GM12878 (cell line): ENCODE measurements around the gene SHROOM3. TPM values are rescaled to one million over a fixed set of nuclear protein-coding genes. Genes with fewer than 3 reads are reported as not detected.

Source experiments
- BCLAF1 ChIP-seq: fragments of 450-650 bp; IDR thresholded peaks from 2 replicates; pipeline ENCODE4 v1.6.1; 2017; ENCODE audit warnings: antibody characterized with exemption, mild to moderate bottlenecking, moderate library complexity
- HDGF ChIP-seq: fragments of 450-650 bp; IDR thresholded peaks from 2 replicates; pipeline ENCODE4 v1.6.1; 2016; ENCODE audit warnings: antibody characterized with exemption
- MYB ChIP-seq: fragments of 150-350 bp; IDR thresholded peaks from 2 replicates; pipeline ENCODE4 v1.6.1; 2014; ENCODE audit warnings: mild to moderate bottlenecking, low read depth, low read length, borderline replicate concordance
- NR2C2 ChIP-seq: IDR thresholded peaks from 2 replicates; pipeline ENCODE4 v1.6.1; 2011; ENCODE audit warnings: borderline replicate concordance, low read depth; ENCODE audit not compliant: control insufficient read depth, insufficient read length
- ZSCAN29 ChIP-seq: fragments of 450-650 bp; IDR thresholded peaks from 2 replicates; pipeline ENCODE4 v1.6.1; 2017; ENCODE audit warnings: mild to moderate bottlenecking, moderate library complexity
- polyA plus RNA-seq, 11 experiments: library from polyadenylated mRNA; depleted of rRNA in 4 of 11; unstranded in 6 of 11; stranded (reverse) in 5 of 11; fragments of >200 nt; fragmentation: Nextera tagmentation in 4 of 11; fragmentation: Illumina TruSeq in 1 of 11; extraction: Ambion mirVana in 4 of 11; extraction: Trizol in 1 of 11; gene quantifications; 1 replicate in 1 of 11; 2 replicates in 10 of 11; pipeline versions ENCODE4 v1.2.1 to v1.2.3, GENCODE V29; 2011 to 2016; ENCODE audit warnings: inconsistent platforms in 2 of 11, missing spikeins in 2 of 11, low read depth in 1 of 11
- total RNA-seq, 4 experiments: library from RNA; depleted of rRNA in 3 of 4; stranded (reverse); fragments of >200 nt in 3 of 4; fragmentation: Illumina TruSeq in 1 of 4; extraction: Trizol in 1 of 4; gene quantifications; 2 replicates each; pipeline versions ENCODE4 v1.2.1 to v1.2.3, GENCODE V29; 2013 to 2021
- TF ChIP-seq, protein P1 (sequence below): fragments of 450-650 bp; formaldehyde crosslinking; IDR thresholded peaks from 2 replicates; pipeline ENCODE4 v1.4.0; 2020; ENCODE audit warnings: mild to moderate bottlenecking, moderate library complexity
- TF ChIP-seq, protein P2 (sequence below): fragments of 450-650 bp; IDR thresholded peaks from 2 replicates; pipeline ENCODE4 v1.6.1; 2017; ENCODE audit warnings: mild to moderate bottlenecking, moderate library complexity

SHROOM3 gene
- total and polyA plus RNA-seq, 10 of the 15 experiments (the other 5 are each of a cell fraction or from before 2014, with no cell fraction given) = under 0.01 to 0.29 (median 0.08) TPM; not detected in 1

DNA sequence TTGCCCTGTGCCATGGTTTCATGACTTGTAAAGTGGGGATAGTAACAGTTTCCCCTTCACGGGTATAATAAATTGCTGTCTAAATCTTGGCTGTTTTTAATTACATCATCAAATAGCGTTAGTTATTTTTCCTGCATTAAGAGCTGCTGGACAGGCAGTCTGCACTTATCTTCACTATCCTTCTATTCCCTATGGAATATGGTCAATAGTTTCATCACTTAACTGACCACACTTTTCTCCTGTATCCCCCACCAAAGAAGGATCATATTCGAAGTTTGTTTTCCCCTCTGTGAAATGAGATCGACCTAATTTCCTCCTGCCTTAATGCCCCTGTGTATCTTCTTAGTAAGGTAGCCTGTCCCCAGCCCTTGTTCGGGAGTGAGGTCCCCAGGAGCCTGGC lies 133.2 kb downstream of the SHROOM3 start (continued):
- TF ChIP-seq, protein P1, sequence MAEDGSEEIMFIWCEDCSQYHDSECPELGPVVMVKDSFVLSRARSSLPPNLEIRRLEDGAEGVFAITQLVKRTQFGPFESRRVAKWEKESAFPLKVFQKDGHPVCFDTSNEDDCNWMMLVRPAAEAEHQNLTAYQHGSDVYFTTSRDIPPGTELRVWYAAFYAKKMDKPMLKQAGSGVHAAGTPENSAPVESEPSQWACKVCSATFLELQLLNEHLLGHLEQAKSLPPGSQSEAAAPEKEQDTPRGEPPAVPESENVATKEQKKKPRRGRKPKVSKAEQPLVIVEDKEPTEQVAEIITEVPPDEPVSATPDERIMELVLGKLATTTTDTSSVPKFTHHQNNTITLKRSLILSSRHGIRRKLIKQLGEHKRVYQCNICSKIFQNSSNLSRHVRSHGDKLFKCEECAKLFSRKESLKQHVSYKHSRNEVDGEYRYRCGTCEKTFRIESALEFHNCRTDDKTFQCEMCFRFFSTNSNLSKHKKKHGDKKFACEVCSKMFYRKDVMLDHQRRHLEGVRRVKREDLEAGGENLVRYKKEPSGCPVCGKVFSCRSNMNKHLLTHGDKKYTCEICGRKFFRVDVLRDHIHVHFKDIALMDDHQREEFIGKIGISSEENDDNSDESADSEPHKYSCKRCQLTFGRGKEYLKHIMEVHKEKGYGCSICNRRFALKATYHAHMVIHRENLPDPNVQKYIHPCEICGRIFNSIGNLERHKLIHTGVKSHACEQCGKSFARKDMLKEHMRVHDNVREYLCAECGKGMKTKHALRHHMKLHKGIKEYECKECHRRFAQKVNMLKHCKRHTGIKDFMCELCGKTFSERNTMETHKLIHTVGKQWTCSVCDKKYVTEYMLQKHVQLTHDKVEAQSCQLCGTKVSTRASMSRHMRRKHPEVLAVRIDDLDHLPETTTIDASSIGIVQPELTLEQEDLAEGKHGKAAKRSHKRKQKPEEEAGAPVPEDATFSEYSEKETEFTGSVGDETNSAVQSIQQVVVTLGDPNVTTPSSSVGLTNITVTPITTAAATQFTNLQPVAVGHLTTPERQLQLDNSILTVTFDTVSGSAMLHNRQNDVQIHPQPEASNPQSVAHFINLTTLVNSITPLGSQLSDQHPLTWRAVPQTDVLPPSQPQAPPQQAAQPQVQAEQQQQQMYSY (CRISPR knock-in tag) = no peak
- TF ChIP-seq ZSCAN29 = no peak
- no peak for TF ChIP-seq HDGF
- no peak for TF ChIP-seq NR2C2
- TF ChIP-seq BCLAF1 = no peak
- no peak for TF ChIP-seq MYB
- TF ChIP-seq, protein P2, sequence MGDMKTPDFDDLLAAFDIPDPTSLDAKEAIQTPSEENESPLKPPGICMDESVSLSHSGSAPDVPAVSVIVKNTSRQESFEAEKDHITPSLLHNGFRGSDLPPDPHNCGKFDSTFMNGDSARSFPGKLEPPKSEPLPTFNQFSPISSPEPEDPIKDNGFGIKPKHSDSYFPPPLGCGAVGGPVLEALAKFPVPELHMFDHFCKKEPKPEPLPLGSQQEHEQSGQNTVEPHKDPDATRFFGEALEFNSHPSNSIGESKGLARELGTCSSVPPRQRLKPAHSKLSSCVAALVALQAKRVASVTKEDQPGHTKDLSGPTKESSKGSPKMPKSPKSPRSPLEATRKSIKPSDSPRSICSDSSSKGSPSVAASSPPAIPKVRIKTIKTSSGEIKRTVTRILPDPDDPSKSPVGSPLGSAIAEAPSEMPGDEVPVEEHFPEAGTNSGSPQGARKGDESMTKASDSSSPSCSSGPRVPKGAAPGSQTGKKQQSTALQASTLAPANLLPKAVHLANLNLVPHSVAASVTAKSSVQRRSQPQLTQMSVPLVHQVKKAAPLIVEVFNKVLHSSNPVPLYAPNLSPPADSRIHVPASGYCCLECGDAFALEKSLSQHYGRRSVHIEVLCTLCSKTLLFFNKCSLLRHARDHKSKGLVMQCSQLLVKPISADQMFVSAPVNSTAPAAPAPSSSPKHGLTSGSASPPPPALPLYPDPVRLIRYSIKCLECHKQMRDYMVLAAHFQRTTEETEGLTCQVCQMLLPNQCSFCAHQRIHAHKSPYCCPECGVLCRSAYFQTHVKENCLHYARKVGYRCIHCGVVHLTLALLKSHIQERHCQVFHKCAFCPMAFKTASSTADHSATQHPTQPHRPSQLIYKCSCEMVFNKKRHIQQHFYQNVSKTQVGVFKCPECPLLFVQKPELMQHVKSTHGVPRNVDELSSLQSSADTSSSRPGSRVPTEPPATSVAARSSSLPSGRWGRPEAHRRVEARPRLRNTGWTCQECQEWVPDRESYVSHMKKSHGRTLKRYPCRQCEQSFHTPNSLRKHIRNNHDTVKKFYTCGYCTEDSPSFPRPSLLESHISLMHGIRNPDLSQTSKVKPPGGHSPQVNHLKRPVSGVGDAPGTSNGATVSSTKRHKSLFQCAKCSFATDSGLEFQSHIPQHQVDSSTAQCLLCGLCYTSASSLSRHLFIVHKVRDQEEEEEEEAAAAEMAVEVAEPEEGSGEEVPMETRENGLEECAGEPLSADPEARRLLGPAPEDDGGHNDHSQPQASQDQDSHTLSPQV = no peak
